GM18502 (cell line): Measurements from ENCODE around the gene SETBP1.
"Not testable (repeated sequence)": the region's sequence is repeated elsewhere in the genome, so short reads cannot be mapped to it uniquely, and the experiment has no call there.

Experiments used
- ATAC-seq: cut with Tn5 transposase; IDR thresholded peaks from one replicate; pipeline ENCODE4 v1.9.1; 2021; ENCODE audit warnings: mild to moderate bottlenecking; ENCODE audit not compliant: unreplicated experiment, poor library complexity

The SETBP1 gene

DNA sequence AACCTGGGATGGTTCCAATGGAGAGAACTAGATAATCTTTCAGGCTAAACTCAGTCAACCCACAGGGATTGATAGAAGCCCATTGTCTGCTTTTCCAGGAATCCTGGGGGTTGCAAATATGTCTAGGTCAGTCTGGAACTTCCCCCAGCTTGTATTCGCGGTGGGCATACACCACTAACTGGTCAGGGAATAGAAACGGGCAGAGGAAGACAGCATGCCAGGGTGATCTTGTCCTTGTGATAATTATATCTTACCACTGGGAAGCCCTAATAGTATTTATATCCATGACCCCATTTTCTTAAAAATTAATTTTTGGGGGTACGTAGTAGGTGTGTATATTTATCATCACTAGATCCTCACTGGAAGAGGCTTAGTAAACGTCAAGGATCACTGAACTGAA is 101.9 kb downstream of the SETBP1 start:
- no peak for ATAC-seq

DNA sequence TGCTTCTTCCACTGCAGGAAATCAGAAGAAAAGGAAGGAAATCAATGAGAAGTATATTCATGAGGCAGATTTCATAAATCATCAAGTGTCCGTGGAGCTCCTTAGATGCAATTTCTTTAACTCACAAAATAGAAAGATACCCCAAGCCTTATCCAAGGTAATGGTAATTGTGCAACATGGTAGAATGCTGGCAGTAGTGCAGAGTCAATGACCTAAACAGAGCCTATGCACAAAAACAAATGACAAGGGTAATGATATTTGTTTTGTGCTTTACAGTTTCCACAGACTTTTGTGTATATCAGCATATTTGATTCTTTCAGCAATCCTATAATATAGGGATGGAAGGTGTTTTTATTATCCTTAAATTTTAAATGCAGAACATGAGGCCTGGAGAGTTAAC is 102.7 kb downstream of the SETBP1 start:
- no peak for ATAC-seq

DNA sequence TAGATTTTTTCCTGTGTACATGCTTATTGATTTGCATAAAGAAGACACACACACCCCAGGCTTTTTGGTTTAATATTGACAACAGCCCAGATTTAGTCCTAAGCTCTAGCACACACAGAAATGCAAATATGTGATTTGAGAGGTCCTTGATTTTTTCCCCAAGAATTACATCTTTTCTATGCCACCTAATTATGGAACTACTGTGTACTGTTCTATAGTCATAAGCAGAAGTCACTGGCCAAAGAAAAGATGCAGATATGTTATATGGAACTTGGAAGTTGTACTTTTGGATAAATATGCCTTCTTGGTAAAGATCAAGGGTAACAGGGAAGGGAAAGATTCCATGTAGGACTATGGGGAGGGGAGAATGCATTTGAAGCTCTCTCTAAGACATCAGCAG is 105.6 kb downstream of the SETBP1 start:
- ATAC-seq = peak; percentile 37

GRCh38 chr18:44786688-44787087 is 106.0 kb downstream of the SETBP1 start:
- ATAC-seq = peak; percentile 85

DNA sequence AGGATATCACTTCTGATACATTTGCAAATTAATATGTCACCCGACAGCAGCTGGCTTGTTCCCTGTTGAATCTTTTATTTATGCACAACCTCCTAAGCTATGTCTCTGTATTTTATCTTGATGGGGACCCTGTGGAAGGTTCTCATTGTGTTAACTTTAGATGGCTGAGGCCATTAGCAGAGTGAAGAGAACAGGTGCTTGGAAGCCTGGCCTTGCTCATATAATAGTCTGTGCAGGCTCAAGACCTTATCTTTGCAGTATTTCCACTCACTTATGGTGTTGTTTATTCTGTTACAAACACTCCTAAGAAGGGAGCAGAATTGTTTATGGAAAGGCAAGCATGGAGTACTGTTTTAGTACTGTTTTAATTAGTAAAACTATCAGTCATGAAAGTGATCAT is 107.6 kb downstream of the SETBP1 start:
- no peak for ATAC-seq

GRCh38 chr18:44789710-44790109 is 109.0 kb downstream of the SETBP1 start:
- no peak for ATAC-seq

DNA sequence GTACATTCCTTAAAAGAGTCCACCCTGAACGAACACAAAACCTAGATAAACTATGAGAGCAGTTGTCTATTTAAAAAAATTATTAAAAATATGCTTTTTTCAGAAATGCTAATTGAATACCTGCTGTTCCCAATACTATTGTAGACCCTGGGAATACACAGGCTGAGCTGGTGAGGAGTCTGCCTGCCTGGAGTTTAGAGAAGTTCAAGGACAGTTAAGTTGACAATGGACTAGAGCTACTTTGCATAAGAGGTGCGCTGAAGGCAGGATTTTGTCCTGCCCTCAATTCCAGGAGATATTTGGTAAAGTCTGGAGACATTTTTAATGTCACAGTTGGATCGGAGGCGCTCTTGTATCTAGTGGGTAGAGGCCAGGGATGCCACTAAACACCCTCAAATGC is 110.2 kb downstream of the SETBP1 start:
- no peak for ATAC-seq

- ATAC-seq = no peak
Measured at GRCh38 chr18:44791520-44791919, 110.8 kb downstream of the SETBP1 start.

DNA sequence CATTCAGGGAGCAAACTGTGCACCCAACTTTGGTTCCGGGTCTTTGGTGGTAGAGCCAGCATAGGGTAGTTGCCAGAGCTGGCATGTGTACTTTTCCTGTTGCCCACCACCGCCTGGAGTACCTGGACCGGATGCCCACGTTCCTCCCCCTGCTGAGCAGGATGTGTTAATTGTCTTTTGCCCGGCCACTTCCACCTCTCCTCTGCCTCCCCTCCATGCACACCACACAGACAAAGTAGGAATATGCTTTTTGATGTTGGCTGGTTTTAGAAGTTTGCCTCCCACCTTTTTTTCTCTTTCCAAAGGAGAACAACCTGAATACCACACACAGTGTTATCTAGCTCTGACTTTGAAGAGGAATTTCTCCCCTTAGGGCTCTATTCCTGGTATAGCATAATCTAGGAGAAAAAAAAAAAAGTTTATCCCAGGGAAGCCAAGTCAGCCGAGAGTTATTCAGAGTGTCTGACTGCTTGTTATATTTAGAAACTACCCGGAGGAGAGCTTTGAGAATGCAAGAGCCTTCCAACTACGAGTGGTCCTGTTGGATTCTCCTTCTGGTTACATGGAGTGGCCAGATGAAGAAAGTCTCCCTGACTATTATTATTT is 111.9 kb downstream of the SETBP1 start:
- ATAC-seq = no peak

DNA sequence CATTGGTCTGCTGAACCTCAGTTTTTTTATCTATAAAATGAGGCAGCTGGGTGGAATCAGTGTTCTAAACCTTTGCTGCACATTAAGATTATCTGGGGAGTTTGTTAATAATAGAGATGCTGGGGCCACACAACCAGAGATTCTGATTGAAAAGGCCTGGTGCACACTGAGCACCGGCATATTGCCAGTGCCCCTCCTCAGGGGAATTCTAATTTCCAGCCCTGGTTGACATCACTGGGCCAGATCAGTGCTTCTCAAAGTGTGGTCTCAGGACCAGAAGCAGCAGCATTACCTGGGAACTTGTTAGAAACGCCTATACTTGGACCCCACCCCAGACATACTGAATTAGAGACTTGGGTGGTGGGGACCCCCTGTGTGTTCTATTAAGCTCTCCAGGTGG is 112.5 kb downstream of the SETBP1 start:
- ATAC-seq = no peak

DNA sequence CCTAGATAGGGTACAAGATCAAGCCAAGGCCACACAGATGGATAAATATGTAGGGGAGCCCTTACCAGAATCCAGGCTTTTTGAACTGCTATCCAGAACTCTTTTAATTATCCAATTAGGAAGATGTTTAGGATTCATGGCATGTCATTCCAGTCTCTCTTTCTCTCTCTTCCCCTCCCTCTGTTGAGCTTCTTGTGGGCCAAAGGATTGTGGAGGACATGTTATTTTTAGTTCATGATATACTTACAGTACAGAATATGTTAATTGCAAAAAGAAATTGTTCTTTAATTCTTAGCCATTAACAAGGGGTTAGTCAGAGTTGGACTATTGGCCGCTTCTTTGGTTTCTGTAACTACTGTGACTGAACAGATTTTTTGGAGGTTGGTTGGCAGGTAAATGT is 113.0 kb downstream of the SETBP1 start:
- ATAC-seq = no peak

DNA sequence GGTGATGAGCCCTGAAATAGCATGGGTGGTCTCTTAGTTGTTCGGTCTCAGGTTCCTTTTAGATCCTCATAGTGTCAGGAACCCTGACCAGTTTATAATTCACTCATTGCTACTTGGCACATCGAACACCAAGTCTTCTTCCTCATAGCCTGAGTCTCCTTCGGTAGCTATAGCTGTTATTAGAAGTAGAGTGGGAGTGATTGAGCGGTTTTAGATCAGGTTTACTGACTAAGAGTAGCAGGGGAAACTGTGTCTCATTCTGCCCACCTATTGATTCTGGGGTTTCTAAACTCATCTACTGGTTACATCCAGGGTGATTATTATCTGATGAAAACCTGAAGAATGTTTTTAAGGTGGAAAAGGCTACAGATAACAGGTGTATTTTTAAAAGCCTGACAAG is 114.6 kb downstream of the SETBP1 start:
- no peak for ATAC-seq

DNA sequence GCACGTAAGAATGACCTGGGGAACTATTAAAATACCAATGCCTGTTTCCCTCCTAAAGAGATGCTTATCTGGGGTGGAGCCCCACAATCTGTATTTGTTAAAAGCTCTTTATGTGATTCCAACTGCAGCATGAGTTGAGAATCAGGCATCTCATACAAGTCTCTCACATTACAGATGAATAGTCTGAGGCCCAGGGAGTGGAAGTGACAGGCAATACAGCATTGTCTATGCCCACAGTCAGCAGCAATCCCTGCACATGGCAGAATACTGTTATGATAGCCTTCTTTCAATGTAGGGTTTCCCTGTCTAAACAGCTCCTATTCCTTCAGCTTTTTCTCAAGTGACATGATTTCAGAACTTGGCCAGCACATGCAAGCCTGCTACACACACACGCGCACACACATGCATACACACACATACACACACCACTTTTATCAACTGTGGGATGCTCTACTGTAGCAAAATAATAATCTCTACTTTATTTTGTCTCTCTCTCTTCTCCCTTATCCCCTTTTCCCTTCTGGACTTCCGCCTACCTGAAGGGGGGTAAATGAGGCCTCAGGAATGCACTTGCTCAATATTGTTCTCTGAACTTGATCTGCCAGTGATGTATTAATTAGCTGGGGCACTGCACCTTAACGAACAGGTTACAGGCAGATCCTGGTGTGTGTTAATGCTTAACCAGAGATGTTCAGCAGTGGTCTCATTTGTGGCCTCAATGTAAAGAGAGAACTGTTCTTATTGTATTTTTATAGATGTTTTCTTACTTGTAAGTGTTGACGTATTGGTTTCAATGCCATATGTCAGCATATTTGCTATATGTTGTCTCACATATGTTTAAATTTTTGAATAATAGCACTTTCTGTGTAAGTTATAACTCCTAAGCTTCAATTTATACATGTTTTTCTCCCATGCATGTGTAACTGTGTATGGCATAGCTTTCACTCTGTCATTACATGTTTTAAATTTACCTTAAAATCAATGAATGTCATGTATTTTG is 116.0 kb downstream of the SETBP1 start:
- ATAC-seq = no peak

DNA sequence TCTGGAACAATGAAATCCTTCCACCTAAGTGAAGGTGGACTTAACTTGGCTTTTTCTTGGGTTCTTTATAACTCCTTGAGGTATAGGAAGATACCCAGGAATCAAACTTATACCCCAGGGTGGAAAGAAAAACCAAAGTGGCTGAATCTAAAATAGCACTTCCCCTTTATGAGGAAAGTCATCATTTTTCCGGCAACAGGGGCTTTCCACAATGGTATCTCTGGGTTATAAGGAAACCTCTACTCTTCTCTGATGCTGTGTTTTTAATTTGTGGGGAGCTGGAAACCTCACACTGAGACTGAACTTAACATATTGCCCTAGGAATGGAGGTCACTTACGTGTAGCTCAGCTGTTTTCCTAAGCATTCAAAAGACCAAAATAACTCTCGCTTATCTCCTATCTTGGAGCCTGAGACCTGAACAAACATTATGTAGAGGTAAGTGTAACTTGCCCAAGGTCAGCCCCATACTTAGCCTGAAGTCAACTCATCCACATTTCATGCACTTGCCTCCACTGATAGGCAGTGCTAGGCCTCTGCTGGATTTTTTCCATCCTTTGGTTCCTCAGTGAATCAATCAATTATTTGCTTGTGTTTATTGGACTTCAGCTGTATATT is 117.9 kb downstream of the SETBP1 start:
- peak; percentile 38 for ATAC-seq

DNA sequence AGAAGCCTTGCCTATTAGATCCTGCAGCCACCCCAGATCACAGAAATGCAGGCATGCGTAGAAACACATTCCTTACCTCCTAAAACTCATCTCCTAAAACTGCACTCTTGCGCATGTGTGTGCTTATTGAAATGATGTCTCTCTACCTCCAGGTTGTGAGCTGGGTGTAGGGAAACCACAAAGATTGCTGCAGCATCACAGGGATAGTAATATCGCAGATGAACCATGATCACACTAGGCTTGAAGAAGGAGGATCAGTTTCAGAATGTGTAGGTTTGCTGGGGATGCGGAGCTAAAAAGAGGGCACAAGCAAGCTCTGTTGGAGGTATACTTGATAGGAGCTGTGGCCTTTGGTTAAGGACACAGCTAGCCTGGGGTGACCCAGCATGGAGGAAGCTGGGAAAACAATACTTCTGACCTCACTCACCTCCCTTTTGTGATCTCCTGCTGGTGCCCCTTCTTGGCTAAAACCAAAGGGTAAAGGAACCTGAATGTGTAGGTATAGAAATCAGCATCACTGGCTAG is 118.8 kb downstream of the SETBP1 start:
- ATAC-seq = peak; percentile 50

DNA sequence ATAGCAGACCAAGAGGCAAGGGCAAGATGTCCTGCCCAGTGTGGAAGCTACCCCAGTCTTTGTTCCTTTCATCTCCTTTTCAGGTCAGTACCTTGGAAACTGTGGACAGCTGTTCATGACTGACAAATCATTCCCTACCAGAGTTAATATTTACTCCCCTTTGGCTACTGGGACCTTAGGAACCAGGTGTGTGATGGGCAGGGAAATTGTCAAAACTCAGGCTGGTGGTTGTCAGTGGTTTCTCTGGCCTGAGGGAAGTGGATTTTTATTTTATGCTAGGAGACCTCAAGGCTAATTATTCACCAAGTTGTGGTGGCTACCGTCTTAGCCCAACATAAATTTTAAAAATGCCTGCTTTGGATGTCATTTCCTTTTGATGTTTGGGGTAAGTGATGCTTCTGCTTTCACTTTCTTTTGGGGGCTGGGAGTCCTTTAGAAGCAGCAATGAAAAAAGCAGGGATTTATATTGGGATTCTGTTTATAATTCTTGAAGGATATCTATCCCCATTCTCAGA is 119.3 kb downstream of the SETBP1 start:
- peak; percentile 39 for ATAC-seq

DNA sequence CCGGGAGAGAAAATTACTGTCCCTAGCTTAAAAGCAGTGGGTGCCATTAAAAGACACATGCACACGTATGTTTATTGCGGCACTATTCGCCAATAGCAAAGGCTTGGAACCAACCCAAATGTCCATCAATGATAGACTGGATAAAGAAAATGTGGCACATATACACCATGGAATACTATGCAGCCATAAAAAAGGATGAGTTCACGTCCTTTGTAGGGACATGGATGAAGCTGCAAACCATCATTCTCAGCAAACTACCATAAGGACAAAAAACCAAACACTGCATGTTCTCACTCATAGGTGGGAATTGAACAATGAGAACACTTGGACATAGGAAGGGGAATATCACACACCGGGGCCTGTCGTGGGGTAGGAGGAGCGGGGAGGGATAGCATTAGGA is 120.1 kb downstream of the SETBP1 start:
- not testable (repeated sequence) for ATAC-seq

GRCh38 chr18:44801781-44802180 is 121.1 kb downstream of the SETBP1 start:
- no peak for ATAC-seq

DNA sequence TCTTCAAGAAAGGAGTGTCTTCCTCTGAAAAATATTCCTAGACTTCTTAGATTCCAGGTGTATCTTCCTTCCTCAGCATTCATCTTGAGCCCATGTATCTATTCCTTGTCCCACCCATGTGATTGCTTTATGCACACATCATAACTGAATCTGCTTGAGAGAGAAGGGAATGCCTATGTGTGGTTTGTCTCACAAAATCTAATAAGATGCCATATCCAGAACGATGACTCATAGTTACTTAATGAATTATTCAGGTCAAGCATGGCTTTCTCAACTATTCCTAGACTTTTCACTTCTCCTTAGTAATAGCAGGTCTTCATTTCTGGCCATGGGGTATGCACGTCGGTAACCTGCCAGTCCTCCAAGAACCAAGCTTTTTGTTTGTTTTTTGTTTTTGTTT is 121.8 kb downstream of the SETBP1 start:
- no peak for ATAC-seq

GRCh38 chr18:44803019-44803650 is 122.4 kb downstream of the SETBP1 start:
- ATAC-seq = peak; percentile 28
